K562 (cell line): Measurements from ENCODE around the gene ZCWPW1. TPM values are rescaled to one million over a fixed set of nuclear protein-coding genes. Genes with fewer than 3 reads are reported as not detected.
A peak's percentile ranks its signal among the peaks of the same experiment; 100 is the strongest.

Experiments
- NR3C1 ChIP-seq: sonication (generic); formaldehyde crosslinking; IDR thresholded peaks from 2 replicates; pipeline ENCODE4 v1.8.1; 2022; ENCODE audit warnings: missing genetic modification reagents
- SIN3A ChIP-seq, 2 experiments: fragments of 150-350 bp in 1 of 2; IDR thresholded peaks; 2 replicates each; pipeline ENCODE4 v1.6.1; 2011 to 2016; ENCODE audit warnings: borderline replicate concordance in 2 of 2, low read depth in 2 of 2, low read length in 2 of 2, mild to moderate bottlenecking in 2 of 2, moderate library complexity in 2 of 2; ENCODE audit not compliant: control insufficient read depth in 1 of 2
- SRSF3 ChIP-seq: fragments of 200-400 bp; formaldehyde crosslinking; IDR thresholded peaks from 2 replicates; pipeline ENCODE4 v1.6.1; 2016; ENCODE audit warnings: mild to moderate bottlenecking, low read length, moderate library complexity; ENCODE audit not compliant: insufficient read depth
- U2AF1 ChIP-seq: fragments of 200-400 bp; formaldehyde crosslinking; optimal IDR thresholded peaks from 2 replicates; pipeline ENCODE3; 2017; ENCODE audit warnings: mild to moderate bottlenecking, low read depth, low read length, moderate library complexity
- ZNF324 ChIP-seq: fragments of 250-450 bp; sonication (Bioruptor Pico); IDR thresholded peaks from 2 replicates; pipeline ENCODE4 v1.4.0; 2020; ENCODE audit warnings: mild to moderate bottlenecking
- ZNF609 ChIP-seq: sonication (generic); formaldehyde crosslinking; IDR thresholded peaks from 2 replicates; pipeline ENCODE4 v1.8.1; 2023; ENCODE audit warnings: missing genetic modification reagents, mild to moderate bottlenecking, borderline replicate concordance
- polyA plus RNA-seq, 8 experiments: library from polyadenylated mRNA; depleted of rRNA in 4 of 8; stranded (reverse) in 5 of 8; unstranded in 3 of 8; fragments of >200 nt; fragmentation: Nextera tagmentation in 2 of 8; fragmentation: Illumina TruSeq in 1 of 8; extraction: Ambion mirVana in 2 of 8; extraction: Trizol in 1 of 8; gene quantifications; 2 replicates each; pipeline versions ENCODE4 v1.2.1 to v1.2.3, GENCODE V29; 2011 to 2014; ENCODE audit warnings: inconsistent platforms in 1 of 8, missing spikeins in 1 of 8
- total RNA-seq, 7 experiments: library from RNA; depleted of rRNA in 6 of 7; stranded (reverse); fragments of >200 nt in 6 of 7; fragmentation: Illumina TruSeq in 2 of 7; extraction: Trizol in 2 of 7; gene quantifications; 2 replicates each; pipeline versions ENCODE4 v1.2.1 to v1.2.3, GENCODE V29; 2011 to 2021; ENCODE audit warnings: low replicate concordance in 1 of 7
- TF ChIP-seq, protein P1 (sequence below): fragments of 250-450 bp; sonication (Bioruptor Pico); IDR thresholded peaks from 2 replicates; pipeline ENCODE4 v1.4.0; 2020
- TF ChIP-seq, protein P2 (sequence below): fragments of 250-450 bp; sonication (Bioruptor Pico); IDR thresholded peaks from 2 replicates; pipeline ENCODE4 v1.4.0; 2020
- TF ChIP-seq, protein P3 (sequence below): fragments of 200-400 bp; formaldehyde crosslinking; IDR thresholded peaks from 2 replicates; pipeline ENCODE4 v1.6.1; 2017; ENCODE audit warnings: mild to moderate bottlenecking, low read depth, low read length, moderate library complexity

Gene ZCWPW1
- total and polyA plus RNA-seq, 9 of the 15 experiments (the other 6 are each of a cell fraction or from before 2014, with no cell fraction given), result 0.18 to 1.7 (median 1.2) TPM

GRCh38 chr7:100429637-100430492 lies 1.4 kb upstream of the ZCWPW1 start, which contains the start of gene MEPCE (continued):
- 0 out of 2 replicates have a peak, but pooled peaks have one; percentile 26 for TF ChIP-seq ZNF609 (CRISPR knock-in tag)
- no peak; the same call in 1 of the 2 replicates for TF ChIP-seq ZNF324 (CRISPR knock-in tag)
- TF ChIP-seq, protein P1, sequence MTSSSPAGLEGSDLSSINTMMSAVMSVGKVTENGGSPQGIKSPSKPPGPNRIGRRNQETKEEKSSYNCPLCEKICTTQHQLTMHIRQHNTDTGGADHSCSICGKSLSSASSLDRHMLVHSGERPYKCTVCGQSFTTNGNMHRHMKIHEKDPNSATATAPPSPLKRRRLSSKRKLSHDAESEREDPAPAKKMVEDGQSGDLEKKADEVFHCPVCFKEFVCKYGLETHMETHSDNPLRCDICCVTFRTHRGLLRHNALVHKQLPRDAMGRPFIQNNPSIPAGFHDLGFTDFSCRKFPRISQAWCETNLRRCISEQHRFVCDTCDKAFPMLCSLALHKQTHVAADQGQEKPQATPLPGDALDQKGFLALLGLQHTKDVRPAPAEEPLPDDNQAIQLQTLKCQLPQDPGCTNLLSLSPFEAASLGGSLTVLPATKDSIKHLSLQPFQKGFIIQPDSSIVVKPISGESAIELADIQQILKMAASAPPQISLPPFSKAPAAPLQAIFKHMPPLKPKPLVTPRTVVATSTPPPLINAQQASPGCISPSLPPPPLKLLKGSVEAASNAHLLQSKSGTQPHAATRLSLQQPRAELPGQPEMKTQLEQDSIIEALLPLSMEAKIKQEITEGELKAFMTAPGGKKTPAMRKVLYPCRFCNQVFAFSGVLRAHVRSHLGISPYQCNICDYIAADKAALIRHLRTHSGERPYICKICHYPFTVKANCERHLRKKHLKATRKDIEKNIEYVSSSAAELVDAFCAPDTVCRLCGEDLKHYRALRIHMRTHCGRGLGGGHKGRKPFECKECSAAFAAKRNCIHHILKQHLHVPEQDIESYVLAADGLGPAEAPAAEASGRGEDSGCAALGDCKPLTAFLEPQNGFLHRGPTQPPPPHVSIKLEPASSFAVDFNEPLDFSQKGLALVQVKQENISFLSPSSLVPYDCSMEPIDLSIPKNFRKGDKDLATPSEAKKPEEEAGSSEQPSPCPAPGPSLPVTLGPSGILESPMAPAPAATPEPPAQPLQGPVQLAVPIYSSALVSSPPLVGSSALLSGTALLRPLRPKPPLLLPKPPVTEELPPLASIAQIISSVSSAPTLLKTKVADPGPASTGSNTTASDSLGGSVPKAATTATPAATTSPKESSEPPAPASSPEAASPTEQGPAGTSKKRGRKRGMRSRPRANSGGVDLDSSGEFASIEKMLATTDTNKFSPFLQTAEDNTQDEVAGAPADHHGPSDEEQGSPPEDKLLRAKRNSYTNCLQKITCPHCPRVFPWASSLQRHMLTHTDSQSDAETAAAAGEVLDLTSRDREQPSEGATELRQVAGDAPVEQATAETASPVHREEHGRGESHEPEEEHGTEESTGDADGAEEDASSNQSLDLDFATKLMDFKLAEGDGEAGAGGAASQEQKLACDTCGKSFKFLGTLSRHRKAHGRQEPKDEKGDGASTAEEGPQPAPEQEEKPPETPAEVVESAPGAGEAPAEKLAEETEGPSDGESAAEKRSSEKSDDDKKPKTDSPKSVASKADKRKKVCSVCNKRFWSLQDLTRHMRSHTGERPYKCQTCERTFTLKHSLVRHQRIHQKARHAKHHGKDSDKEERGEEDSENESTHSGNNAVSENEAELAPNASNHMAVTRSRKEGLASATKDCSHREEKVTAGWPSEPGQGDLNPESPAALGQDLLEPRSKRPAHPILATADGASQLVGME (CRISPR knock-in tag), result 0 out of 2 replicates have a peak, but pooled peaks have one; percentile 4
- peak; percentile 53 to 71; a peak in 2 of 4 replicates for TF ChIP-seq SIN3A (IDR thresholded peaks at IDR 0.05; ENCODE audit: borderline replicate concordance in 2 of 2, control insufficient read depth in 1 of 2, low read depth in 2 of 2, low read length in 2 of 2)
- peak; percentile 91; the same call in 1 of the 2 replicates for TF ChIP-seq SRSF3
- TF ChIP-seq, protein P2, sequence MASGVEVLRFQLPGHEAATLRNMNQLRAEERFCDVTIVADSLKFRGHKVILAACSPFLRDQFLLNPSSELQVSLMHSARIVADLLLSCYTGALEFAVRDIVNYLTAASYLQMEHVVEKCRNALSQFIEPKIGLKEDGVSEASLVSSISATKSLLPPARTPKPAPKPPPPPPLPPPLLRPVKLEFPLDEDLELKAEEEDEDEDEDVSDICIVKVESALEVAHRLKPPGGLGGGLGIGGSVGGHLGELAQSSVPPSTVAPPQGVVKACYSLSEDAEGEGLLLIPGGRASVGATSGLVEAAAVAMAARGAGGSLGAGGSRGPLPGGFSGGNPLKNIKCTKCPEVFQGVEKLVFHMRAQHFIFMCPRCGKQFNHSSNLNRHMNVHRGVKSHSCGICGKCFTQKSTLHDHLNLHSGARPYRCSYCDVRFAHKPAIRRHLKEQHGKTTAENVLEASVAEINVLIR, result no peak
- TF ChIP-seq U2AF1, result peak; percentile 95
- TF ChIP-seq, protein P3, sequence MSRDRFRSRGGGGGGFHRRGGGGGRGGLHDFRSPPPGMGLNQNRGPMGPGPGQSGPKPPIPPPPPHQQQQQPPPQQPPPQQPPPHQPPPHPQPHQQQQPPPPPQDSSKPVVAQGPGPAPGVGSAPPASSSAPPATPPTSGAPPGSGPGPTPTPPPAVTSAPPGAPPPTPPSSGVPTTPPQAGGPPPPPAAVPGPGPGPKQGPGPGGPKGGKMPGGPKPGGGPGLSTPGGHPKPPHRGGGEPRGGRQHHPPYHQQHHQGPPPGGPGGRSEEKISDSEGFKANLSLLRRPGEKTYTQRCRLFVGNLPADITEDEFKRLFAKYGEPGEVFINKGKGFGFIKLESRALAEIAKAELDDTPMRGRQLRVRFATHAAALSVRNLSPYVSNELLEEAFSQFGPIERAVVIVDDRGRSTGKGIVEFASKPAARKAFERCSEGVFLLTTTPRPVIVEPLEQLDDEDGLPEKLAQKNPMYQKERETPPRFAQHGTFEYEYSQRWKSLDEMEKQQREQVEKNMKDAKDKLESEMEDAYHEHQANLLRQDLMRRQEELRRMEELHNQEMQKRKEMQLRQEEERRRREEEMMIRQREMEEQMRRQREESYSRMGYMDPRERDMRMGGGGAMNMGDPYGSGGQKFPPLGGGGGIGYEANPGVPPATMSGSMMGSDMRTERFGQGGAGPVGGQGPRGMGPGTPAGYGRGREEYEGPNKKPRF, result no peak; the same call in 1 of the 2 replicates
- peak; percentile 74; the same call in 1 of the 2 replicates for TF ChIP-seq NR3C1 (CRISPR knock-in tag)
